Measurements from ENCODE around the gene TATDN2. TPM values are rescaled to one million over a fixed set of nuclear protein-coding genes. Genes with fewer than 3 reads are reported as not detected.

TATDN2 gene
- total RNA-seq, 2 experiments from 2014 or later, result 72.3 to 78.4 TPM

DNA sequence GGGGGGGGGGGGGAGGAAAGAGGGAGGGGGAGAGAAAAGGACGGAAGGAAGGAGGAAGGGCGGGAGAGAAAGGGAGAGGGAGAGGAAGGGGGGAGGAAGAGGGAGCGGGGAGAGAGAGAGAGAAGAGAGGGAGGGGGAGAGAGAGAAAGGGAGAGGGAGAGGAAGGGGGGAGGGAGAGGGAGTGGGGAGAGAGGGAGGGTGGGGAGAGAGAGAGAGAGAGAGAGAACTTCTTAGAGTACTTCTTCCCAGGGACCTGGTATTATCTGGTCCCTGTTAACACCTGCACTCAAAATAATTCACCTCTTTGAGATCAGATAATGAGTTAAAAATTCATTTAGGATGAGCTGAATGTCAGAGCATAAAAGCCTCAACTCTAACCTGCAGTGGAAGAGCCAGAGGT, 71.5 kb downstream of the TATDN2 start:
- no peak for DNase-seq
- peaks cover 3% of the 10 kb centered on the region for H3K27me3 Mint-ChIP-seq
- H3K4me1 Mint-ChIP-seq, result peaks cover 27% of the 10 kb centered on the region
- H3K9me3 Mint-ChIP-seq, result no peaks in the 10 kb centered on the region
- H3K27ac Mint-ChIP-seq, result peak overlapping the region; percentile 90
- ChIA-PET POLR2A (no interaction called here), CTCF (no interaction called here)
- peak overlapping the region; percentile 94 for H3K4me3 Mint-ChIP-seq
- H3K36me3 Mint-ChIP-seq (ENCODE audit: low read depth), result peaks cover 10% of the 10 kb centered on the region

DNA sequence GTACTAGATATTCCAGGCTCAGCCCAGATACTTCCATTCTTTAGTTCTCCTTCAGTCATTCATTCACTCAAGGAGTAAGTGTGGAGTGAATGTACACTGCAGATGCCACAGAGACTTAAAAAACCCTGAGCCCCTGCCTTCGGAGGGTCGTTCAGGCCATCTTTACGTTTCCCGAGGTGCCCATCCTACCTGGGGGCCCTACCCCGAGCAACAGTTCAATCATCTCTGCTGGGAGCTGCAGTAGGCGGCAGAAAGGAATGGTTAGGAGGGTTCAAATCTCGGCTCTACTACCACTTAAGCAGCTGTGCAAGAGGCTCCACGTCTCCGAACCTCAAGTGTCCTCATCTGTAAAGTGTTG, 72.0 kb downstream of the TATDN2 start:
- CTCF ChIA-PET, result interaction anchor here (0.6 to 3.0 kb wide), 6 partner anchors 10 to 389 kb away, joined by 3 to 25 read pairs (median 4); partner anchors contain the start of gene CRELD1
- DNase-seq, result no peak
- H3K36me3 Mint-ChIP-seq (ENCODE audit: low read depth), result peaks cover 7% of the 10 kb centered on the region
- H3K4me1 Mint-ChIP-seq, result peaks cover 27% of the 10 kb centered on the region
- H3K27ac Mint-ChIP-seq, result peak overlapping the region; percentile 90
- POLR2A ChIA-PET, result no interaction called here
- H3K27me3 Mint-ChIP-seq, result peaks cover 5% of the 10 kb centered on the region
- H3K9me3 Mint-ChIP-seq, result no peaks in the 10 kb centered on the region
- H3K4me3 Mint-ChIP-seq, result peak overlapping the region; percentile 94

DNA sequence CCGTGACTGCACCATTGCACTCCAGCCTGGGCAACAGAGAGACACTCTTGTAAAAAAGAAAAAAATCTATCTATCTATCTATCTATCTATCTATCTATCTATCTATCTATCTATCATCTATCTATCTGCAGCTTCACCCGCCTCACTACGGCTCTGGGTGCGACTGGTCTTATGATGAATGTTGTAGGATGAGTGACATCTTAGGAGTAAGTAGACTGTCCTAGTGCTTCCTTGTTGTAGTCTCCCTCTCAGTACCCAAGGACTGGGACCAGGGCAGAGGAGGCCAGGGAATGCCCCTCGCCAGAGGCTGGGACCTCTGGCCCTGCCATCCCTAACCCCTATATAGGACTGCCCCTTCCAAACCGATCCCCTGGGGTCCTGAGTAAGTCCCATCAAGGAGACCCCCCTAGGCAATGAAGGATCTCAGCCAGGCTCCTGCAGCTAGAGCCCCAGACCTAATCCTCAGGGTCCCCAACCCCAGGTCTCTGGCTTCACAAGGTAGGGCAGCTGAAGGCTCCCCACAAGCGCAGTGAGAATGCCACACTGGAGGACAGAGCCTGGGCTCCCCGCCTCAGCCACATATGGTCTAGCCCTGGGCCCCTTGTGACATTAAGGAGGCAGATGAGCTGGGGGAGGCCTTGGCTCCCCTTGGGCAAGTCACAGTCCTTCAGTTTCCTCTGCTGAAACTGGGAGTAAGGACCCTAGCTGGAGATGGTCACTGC, 73.5 kb downstream of the TATDN2 start:
- POLR2A ChIA-PET, result interaction anchor here (0.6 kb wide), 1 partner anchor 949 kb away, joined by 10 read pairs; no protein-coding TSS in a partner anchor
- Mint-ChIP-seq H3K27ac (peak overlapping the region; percentile 90), H3K9me3 (no peaks in the 10 kb centered on the region), H3K4me3 (peak overlapping the region; percentile 94), H3K36me3 (ENCODE audit: low read depth) (peaks cover 7% of the 10 kb centered on the region), H3K27me3 (peaks cover 11% of the 10 kb centered on the region), H3K4me1 (peaks cover 27% of the 10 kb centered on the region)
- no peak for DNase-seq
- CTCF ChIA-PET, result interaction anchor here (0.6 to 3.0 kb wide), 12 partner anchors 9 to 818 kb away, joined by 3 to 25 read pairs (median 4); partner anchors contain the start of gene CRELD1

DNA sequence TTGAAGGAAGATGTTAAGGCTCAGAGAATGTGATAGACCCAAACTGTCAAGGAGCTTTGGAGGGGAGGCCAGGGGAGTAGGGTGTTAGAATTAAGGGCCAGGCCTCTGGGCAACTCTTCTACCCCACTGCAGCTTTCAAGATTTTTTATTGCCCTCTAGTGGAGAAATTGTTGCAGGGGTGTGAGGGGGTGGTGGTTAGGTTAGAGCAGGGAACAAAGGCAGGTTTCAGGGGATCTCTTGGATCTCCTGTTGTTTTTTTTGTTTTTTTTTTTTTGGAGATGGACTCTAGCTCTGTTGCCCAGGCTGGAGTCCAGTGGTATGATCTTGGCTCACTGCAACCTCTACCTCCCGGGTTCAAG, 74.1 kb downstream of the TATDN2 start:
- ChIA-PET CTCF (interaction anchor here (0.6 to 3.0 kb wide), 11 partner anchors 9 to 819 kb away, joined by 3 to 25 read pairs (median 4); partner anchors contain the start of gene CRELD1), POLR2A (interaction anchor here (0.6 kb wide), 1 partner anchor 950 kb away, joined by 10 read pairs; no protein-coding TSS in a partner anchor)
- no peak overlapping the region for H3K4me3 Mint-ChIP-seq
- peaks cover 7% of the 10 kb centered on the region for H3K36me3 Mint-ChIP-seq (ENCODE audit: low read depth)
- no peaks in the 10 kb centered on the region for H3K9me3 Mint-ChIP-seq
- H3K27me3 Mint-ChIP-seq, result peaks cover 15% of the 10 kb centered on the region
- no peak overlapping the region for H3K27ac Mint-ChIP-seq
- H3K4me1 Mint-ChIP-seq, result peaks cover 27% of the 10 kb centered on the region
- peak; percentile 49 for DNase-seq

DNA sequence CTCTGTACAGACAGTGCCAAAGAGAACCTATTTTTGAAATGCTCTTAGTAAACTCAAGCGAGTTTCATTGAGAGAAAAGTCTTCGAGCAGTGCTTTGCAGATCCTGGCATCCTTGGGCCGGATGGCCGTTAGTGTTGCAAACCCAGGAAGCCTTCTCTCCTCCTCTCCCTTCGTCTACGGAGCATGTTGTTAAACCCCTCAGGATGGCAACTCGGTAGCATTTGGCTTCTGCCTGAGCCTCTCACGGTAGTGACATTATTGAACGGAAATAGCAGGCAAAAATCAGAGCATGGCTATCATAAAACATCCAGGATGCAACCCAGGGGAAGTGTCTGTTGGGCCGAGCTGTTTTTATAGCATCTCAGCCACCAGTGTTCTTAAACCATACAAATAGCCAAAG, 79.3 kb downstream of the TATDN2 start:
- peaks cover 42% of the 10 kb centered on the region for H3K27me3 Mint-ChIP-seq
- no peaks in the 10 kb centered on the region for H3K36me3 Mint-ChIP-seq (ENCODE audit: low read depth)
- POLR2A ChIA-PET, result no interaction called here
- H3K27ac Mint-ChIP-seq, result no peak overlapping the region
- no peak for DNase-seq
- H3K9me3 Mint-ChIP-seq, result no peaks in the 10 kb centered on the region
- CTCF ChIA-PET, result no interaction called here
- no peak overlapping the region for H3K4me3 Mint-ChIP-seq
- H3K4me1 Mint-ChIP-seq, result no peaks in the 10 kb centered on the region

DNA sequence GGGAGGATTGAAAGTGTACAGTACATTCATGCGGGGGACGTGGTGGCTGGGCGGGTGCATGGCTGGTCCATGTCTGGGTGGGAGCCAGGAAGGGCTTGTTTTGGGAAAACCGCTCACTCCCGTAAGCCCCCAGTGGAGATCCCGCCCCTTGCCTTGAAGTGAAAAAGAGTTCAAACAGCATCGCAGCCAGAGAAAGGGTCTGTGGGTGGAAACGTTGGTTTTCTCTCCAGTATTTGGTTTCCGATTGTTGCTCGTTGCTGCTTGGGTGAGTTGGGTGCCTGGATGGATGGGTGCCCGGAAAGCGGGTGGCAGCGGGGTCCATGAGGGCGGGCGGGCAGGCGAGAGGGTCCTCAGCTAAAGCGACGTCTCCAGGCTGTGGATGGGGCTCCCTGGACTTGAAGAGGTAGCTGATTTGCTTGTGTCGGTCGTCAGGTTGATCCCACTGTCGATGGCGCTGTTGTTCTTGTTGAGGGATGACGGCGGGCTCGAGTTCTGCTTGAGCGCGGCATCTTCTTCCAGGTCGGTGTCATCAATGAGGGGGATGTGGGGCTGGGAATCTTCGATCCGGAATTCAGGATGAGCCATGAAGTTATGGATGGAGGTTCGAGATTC, 80.3 kb downstream of the TATDN2 start:
- Mint-ChIP-seq H3K4me3 (no peak overlapping the region), H3K36me3 (ENCODE audit: low read depth) (no peaks in the 10 kb centered on the region), H3K27me3 (peaks cover 42% of the 10 kb centered on the region), H3K4me1 (peaks cover 2% of the 10 kb centered on the region), H3K27ac (no peak overlapping the region), H3K9me3 (no peaks in the 10 kb centered on the region)
- POLR2A ChIA-PET, result no interaction called here
- DNase-seq, result no peak
- CTCF ChIA-PET, result interaction anchor here (1.5 to 1.6 kb wide), 2 partner anchors 16 to 17 kb away, joined by 3 to 4 read pairs; no protein-coding TSS in a partner anchor

DNA sequence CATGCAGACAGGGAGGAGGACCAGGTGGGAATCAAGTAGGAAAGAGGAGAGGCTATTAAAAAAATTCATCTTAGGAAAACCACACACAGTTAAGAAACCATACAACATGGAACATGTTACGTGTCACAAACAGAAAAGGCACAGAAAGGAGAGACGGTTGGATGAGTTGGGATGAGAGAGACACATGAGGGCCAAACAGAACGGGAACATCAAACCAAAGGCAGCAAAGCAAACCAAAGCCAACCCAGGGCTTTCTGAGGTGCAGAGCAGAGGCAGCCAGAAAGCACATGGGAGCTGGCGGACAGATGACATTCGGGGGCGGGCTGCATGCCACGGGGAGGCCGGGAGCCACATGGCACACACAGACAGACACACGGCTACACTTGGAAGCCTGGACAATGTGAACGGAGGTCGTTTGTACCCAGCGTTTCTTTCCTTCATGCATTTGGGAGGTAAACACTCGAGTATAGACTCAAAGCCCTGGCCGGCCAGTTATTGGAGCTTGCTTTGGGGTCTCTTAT, 81.3 kb downstream of the TATDN2 start:
- Mint-ChIP-seq H3K27ac (no peak overlapping the region), H3K27me3 (peaks cover 40% of the 10 kb centered on the region), H3K4me1 (peaks cover 2% of the 10 kb centered on the region), H3K4me3 (no peak overlapping the region), H3K9me3 (no peaks in the 10 kb centered on the region), H3K36me3 (ENCODE audit: low read depth) (no peaks in the 10 kb centered on the region)
- CTCF ChIA-PET, result interaction anchor here (1.5 to 1.6 kb wide), 2 partner anchors 15 to 16 kb away, joined by 3 to 4 read pairs; no protein-coding TSS in a partner anchor
- POLR2A ChIA-PET, result no interaction called here
- DNase-seq, result no peak

DNA sequence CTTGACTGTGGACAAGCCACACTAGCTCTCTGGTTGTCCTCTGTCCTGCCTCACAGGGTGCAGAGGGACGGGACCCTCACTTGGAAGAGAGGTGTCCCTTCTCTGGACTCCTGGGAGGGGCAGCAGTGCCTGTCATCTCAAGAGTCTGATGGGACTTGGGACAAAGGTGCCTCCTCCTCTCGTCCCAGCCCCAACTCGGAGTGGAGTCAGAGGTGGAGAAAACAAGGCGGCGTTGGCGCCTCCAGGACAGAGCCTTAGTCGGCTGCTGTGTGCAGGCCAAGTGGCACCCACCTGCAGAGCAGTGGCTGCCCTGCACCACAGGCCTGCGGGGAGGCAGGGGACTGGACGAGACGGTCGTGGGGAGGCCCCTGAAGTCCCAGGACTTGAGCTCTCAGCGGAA, 82.1 kb downstream of the TATDN2 start:
- H3K9me3 Mint-ChIP-seq, result no peaks in the 10 kb centered on the region
- no peaks in the 10 kb centered on the region for H3K36me3 Mint-ChIP-seq (ENCODE audit: low read depth)
- ChIA-PET CTCF (interaction anchor here (0.7 to 1.3 kb wide), 2 partner anchors 9 to 409 kb away, joined by 3 to 4 read pairs; partner anchors contain the start of gene SEC13), POLR2A (no interaction called here)
- DNase-seq, result no peak
- no peak overlapping the region for H3K27ac Mint-ChIP-seq
- H3K4me1 Mint-ChIP-seq, result peaks cover 9% of the 10 kb centered on the region
- no peak overlapping the region for H3K4me3 Mint-ChIP-seq
- peaks cover 37% of the 10 kb centered on the region for H3K27me3 Mint-ChIP-seq

Small RNA genes within 50 kb of the gene (microRNA-seq; reads per million reads assigned to microRNA genes)
- gene MIR378B (ENCODE audit: borderline microRNAs expressed, borderline replicate concordance), result not detected

Other genes starting within 250 kb of the TATDN2 start
- 10 to 100 TPM; 61.2 to 68.1 TPM for gene FANCD2, start 222.0 kb upstream of the TATDN2 start, total RNA-seq
- gene FANCD2OS, start 140.2 kb upstream of the TATDN2 start, total RNA-seq, result not detected
- gene BRK1, start 132.8 kb upstream of the TATDN2 start, total RNA-seq, result 100 to 1,000 TPM; 115 to 128 TPM
- 10 to 100 TPM; 65.3 to 65.9 TPM for gene VHL, start 106.7 kb upstream of the TATDN2 start, total RNA-seq
- gene IRAK2, start 83.5 kb upstream of the TATDN2 start, total RNA-seq, result 1 to 10 TPM; 1.6 to 1.9 TPM
- under 1 TPM; 0.30 to 0.56 TPM for gene GHRL, start 44.5 kb downstream of the TATDN2 start, total RNA-seq
- 10 to 100 TPM; 81.3 to 85.5 TPM for gene SEC13, start 72.7 kb downstream of the TATDN2 start, total RNA-seq

All from activated CD4-positive, alpha-beta T cell treated with anti-CD3 and anti-CD28 coated beads, Interleukin-2, amount 10 ng/mL, durations not matched to agents 7 days and 5 days (primary cell).